AG10803 (cell line): ENCODE data around the gene ZIC5.
A peak's percentile ranks its signal among the peaks of the same experiment; 100 is the strongest.
"Not testable (repeated sequence)": the region's sequence is repeated elsewhere in the genome, so short reads cannot be mapped to it uniquely, and the experiment has no call there.

Experiments used
- DNase-seq: peaks from one replicate; pipeline ENCODE4 v3.0.0; 2010; ENCODE audit warnings: low read depth
- H3K4me3 ChIP-seq: 2 replicates; pipeline ENCODE4 v1.5.1; 2011; ENCODE audit warnings: mild to moderate bottlenecking, low read length, control low read depth
- CTCF ChIP-seq: conservative IDR thresholded peaks from 2 replicates; pipeline ENCODE4 v1.5.1; 2011; ENCODE audit warnings: mild to moderate bottlenecking, low read length, control low read depth, inconsistent platforms

The ZIC5 gene

GRCh38 chr13:99956473-99957349 is 14.9 kb downstream of the ZIC5 start:
- no peak for DNase-seq
- no peak for TF ChIP-seq CTCF
- H3K4me3 ChIP-seq: no peak overlapping the region; the same call in 1 of the 2 replicates

GRCh38 chr13:99955747-99956472 is 15.7 kb downstream of the ZIC5 start:
- peak overlapping the region; percentile 31 for H3K4me3 ChIP-seq
- TF ChIP-seq CTCF: no peak
- peak; percentile 50 for DNase-seq

- no peak for DNase-seq
- H3K4me3 ChIP-seq: no peak overlapping the region
- no peak for TF ChIP-seq CTCF
These were observed 16.3 kb downstream of the ZIC5 start for GRCh38 chr13:99955107-99955746.

- TF ChIP-seq CTCF: no peak
- no peak overlapping the region for H3K4me3 ChIP-seq
- DNase-seq: no peak
These were observed 18.3 kb downstream of the ZIC5 start for GRCh38 chr13:99953138-99953755.

GRCh38 chr13:99951666-99952065 is 19.9 kb downstream of the ZIC5 start:
- not testable (repeated sequence) for DNase-seq

GRCh38 chr13:99949679-99950413 is 21.7 kb downstream of the ZIC5 start:
- DNase-seq: no peak
- no peak for TF ChIP-seq CTCF
- no peak overlapping the region for H3K4me3 ChIP-seq

More at GRCh38 chr13:99951666-99952065, 19.9 kb downstream of the ZIC5 start:
- H3K4me3 ChIP-seq: not testable (repeated sequence)
